ENCODE measurements around the gene DCC. TPM values are rescaled to one million over a fixed set of nuclear protein-coding genes. Genes with fewer than 3 reads are reported as not detected.

DCC gene
- total and polyA plus RNA-seq, 2 experiments from 2014 or later: 0.53 to 0.73 TPM

DNA sequence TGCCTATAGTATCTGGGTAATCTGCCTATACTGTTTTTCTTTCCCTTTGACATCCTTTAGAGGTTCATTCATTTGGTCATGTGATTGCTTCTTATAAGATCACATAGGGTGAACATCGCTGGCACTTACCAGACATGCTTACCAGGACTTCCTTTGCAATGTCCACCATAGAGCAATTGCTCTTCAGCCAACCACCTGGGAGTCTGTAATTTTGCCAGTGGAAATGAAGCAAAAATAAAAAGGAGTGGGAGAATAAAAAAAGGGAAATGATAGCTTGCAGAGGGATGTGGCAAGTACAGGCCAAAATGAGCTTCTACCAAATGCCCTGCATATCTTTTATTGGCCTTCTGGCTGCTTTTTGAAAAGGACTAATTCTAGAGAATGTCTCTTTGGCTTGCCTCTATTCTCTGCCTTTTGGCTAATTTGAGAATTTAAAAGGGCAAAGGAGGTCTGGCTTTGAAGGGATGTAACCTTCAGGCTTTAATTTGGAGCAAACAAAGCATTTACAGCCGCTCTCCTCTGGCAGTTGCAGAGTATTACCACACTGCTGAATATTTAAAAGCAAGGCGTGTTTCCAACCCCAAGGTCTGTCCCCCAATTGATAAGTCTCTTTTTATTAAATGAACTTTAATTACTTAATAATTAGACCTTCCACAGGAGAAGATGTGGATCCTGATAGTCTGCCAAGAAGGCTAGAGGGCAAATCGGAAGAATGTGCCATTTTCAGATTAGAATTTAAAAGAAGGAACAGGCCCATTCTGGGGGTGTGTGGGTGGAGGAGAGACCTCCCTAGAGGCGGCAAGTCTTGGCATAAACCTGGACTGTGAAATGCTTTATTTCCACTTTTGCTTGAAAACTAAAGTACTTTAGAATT, 557.9 kb downstream of the DCC start:
- Mint-ChIP-seq H3K4me1 (peaks cover 6% of the 10 kb centered on the region; the same call in 2 of the 3 replicates), H3K27ac (no peak overlapping the region; the same call in none of the 2 replicates), H3K36me3 (ENCODE audit: low read depth) (no peaks in the 10 kb centered on the region), H3K4me3 (no peak overlapping the region), H3K27me3 (ENCODE audit: insufficient read depth, low read depth, poor library complexity) (peaks cover 5% of the 10 kb centered on the region), H3K9me3 (no peaks in the 10 kb centered on the region)
- Histone ChIP-seq H4K20me1 (replicated peaks; ENCODE audit: insufficient read depth) (no peaks in the 10 kb centered on the region), H3K4me2 (no peak overlapping the region), H3F3A (replicated peaks; ENCODE audit: low read depth) (no peaks in the 10 kb centered on the region), H3K9me2 (ENCODE audit: insufficient read depth) (no peaks in the 10 kb centered on the region), H3K27ac (ENCODE audit: low read depth) (no peak overlapping the region), H3K4me3 (no peak overlapping the region), H3K36me3 (ENCODE audit: insufficient read depth) (no peaks in the 10 kb centered on the region), H3K4me1 (ENCODE audit: insufficient read depth) (no peaks in the 10 kb centered on the region), H3K79me2 (replicated peaks; ENCODE audit: insufficient read depth) (no peaks in the 10 kb centered on the region), H2AFZ (peak overlapping the region; percentile 61; the same call in 1 of the 2 replicates), H3K27me3 (ENCODE audit: insufficient read depth) (no peaks in the 10 kb centered on the region)
- DNase-seq (ENCODE audit: low spot score): no peak
- ATAC-seq: no peak
- TF ChIP-seq ZNF331 (CRISPR knock-in tag; IDR thresholded peaks at IDR 0.05; ENCODE audit: low read depth): no peak
- TF ChIP-seq POLR2AphosphoS5 (IDR thresholded peaks at IDR 0.05; ENCODE audit: low read depth): no peak
- TF ChIP-seq JUNB (IDR thresholded peaks at IDR 0.05; ENCODE audit: unreplicated experiment): no peak
- no peak for TF ChIP-seq EZH2phosphoT487 (IDR thresholded peaks at IDR 0.05; ENCODE audit: unreplicated experiment)
- TF ChIP-seq, protein P1, sequence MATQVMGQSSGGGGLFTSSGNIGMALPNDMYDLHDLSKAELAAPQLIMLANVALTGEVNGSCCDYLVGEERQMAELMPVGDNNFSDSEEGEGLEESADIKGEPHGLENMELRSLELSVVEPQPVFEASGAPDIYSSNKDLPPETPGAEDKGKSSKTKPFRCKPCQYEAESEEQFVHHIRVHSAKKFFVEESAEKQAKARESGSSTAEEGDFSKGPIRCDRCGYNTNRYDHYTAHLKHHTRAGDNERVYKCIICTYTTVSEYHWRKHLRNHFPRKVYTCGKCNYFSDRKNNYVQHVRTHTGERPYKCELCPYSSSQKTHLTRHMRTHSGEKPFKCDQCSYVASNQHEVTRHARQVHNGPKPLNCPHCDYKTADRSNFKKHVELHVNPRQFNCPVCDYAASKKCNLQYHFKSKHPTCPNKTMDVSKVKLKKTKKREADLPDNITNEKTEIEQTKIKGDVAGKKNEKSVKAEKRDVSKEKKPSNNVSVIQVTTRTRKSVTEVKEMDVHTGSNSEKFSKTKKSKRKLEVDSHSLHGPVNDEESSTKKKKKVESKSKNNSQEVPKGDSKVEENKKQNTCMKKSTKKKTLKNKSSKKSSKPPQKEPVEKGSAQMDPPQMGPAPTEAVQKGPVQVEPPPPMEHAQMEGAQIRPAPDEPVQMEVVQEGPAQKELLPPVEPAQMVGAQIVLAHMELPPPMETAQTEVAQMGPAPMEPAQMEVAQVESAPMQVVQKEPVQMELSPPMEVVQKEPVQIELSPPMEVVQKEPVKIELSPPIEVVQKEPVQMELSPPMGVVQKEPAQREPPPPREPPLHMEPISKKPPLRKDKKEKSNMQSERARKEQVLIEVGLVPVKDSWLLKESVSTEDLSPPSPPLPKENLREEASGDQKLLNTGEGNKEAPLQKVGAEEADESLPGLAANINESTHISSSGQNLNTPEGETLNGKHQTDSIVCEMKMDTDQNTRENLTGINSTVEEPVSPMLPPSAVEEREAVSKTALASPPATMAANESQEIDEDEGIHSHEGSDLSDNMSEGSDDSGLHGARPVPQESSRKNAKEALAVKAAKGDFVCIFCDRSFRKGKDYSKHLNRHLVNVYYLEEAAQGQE (IDR thresholded peaks at IDR 0.05; ENCODE audit: unreplicated experiment): no peak
- no peak for TF ChIP-seq CTCF (conservative IDR thresholded peaks at IDR 0.05; ENCODE audit: low read depth in 2 of 2)
- no peak for TF ChIP-seq ZNF114 (CRISPR knock-in tag; IDR thresholded peaks at IDR 0.05)
- no peak for TF ChIP-seq NANOG (IDR thresholded peaks at IDR 0.05; ENCODE audit: borderline replicate concordance)
- TF ChIP-seq ZNF462 (CRISPR knock-in tag; IDR thresholded peaks at IDR 0.05): no peak
- no peak for TF ChIP-seq CREB1 (CRISPR knock-in tag; IDR thresholded peaks at IDR 0.05; ENCODE audit: low read depth)
- no peak for TF ChIP-seq EZH2 (IDR thresholded peaks at IDR 0.05; ENCODE audit: low read depth, unreplicated experiment)

Measured in GM23338 (cell line).